RWPE1 (cell line): Measurements from ENCODE around the gene SLC36A2.

Experiments
- CTCF ChIA-PET: fragments of 350-600 bp; sonication (Branson Sonifier 250); formaldehyde crosslinking; extraction: SDS; loops from one replicate; lab custom pipeline; 2021; lab: Yijun Ruan, JAX
- POLR2A ChIA-PET: fragments of 400-600 bp; formaldehyde crosslinking; extraction: SDS; loops from one replicate; lab custom pipeline; 2020; ENCODE audit warnings: antibody characterized with exemption; ENCODE audit not compliant: low non-redundant PET; lab: Yijun Ruan, JAX
- DNase-seq: peaks from one replicate; pipeline ENCODE4 v3.0.0; 2012; ENCODE audit warnings: low spot score
- H3K27ac ChIP-seq: fragments of 450-650 bp; 2 replicates; pipeline ENCODE4 v1.5.1; 2017
- TF ChIP-seq, protein P1 (sequence below): fragments of 450-650 bp; conservative IDR thresholded peaks from 2 replicates; pipeline ENCODE4 v1.5.1; 2017; ENCODE audit warnings: low read depth, mild to moderate bottlenecking

SLC36A2 gene

GRCh38 chr5:151320481-151320880, 26.9 kb downstream of the SLC36A2 start:
- ChIA-PET CTCF (interaction anchor here (0.5 kb wide), 1 partner anchor 155 kb away, joined by 3 read pairs; no protein-coding TSS in a partner anchor), POLR2A (no interaction called here)
- TF ChIP-seq, protein P1, sequence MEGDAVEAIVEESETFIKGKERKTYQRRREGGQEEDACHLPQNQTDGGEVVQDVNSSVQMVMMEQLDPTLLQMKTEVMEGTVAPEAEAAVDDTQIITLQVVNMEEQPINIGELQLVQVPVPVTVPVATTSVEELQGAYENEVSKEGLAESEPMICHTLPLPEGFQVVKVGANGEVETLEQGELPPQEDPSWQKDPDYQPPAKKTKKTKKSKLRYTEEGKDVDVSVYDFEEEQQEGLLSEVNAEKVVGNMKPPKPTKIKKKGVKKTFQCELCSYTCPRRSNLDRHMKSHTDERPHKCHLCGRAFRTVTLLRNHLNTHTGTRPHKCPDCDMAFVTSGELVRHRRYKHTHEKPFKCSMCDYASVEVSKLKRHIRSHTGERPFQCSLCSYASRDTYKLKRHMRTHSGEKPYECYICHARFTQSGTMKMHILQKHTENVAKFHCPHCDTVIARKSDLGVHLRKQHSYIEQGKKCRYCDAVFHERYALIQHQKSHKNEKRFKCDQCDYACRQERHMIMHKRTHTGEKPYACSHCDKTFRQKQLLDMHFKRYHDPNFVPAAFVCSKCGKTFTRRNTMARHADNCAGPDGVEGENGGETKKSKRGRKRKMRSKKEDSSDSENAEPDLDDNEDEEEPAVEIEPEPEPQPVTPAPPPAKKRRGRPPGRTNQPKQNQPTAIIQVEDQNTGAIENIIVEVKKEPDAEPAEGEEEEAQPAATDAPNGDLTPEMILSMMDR, result no peak
- no peak overlapping the region for H3K27ac ChIP-seq
- no peak for DNase-seq

GRCh38 chr5:151318850-151319732, 28.3 kb downstream of the SLC36A2 start:
- ChIA-PET CTCF (interaction anchor here (0.5 to 1.3 kb wide), 5 partner anchors 10 to 473 kb away, joined by 3 to 6 read pairs (median 4); partner anchors contain the start of gene IRGM), POLR2A (no interaction called here)

DNA sequence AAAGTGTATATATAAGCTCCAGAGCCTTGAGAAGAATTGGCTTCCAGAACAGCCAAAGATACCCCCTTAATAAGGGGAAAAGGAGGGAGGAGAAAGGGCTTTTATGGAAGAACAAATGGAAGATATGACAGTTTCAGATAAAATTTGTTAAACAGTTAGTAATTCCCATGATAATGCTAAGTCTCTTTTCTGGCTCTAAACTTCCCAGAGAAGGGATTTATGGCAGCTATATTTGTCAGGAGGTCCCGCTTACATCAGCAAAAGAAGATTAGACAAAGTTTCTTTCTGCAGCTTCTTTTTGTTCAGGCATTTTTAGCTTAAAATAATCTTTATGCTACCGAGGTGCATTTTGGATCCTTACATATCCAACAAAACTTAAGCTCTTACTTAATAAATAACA, 29.5 kb downstream of the SLC36A2 start:
- DNase-seq, result no peak
- TF ChIP-seq, protein P1, result no peak
- ChIA-PET CTCF (interaction anchor here (0.6 to 1.3 kb wide), 2 partner anchors 100 to 192 kb away, joined by 4 to 5 read pairs; no protein-coding TSS in a partner anchor), POLR2A (no interaction called here)
- H3K27ac ChIP-seq, result no peak overlapping the region

More at GRCh38 chr5:151318850-151319732, 28.3 kb downstream of the SLC36A2 start:
- TF ChIP-seq, protein P1, result no peak
- DNase-seq, result no peak
- H3K27ac ChIP-seq, result no peak overlapping the region

DNA sequence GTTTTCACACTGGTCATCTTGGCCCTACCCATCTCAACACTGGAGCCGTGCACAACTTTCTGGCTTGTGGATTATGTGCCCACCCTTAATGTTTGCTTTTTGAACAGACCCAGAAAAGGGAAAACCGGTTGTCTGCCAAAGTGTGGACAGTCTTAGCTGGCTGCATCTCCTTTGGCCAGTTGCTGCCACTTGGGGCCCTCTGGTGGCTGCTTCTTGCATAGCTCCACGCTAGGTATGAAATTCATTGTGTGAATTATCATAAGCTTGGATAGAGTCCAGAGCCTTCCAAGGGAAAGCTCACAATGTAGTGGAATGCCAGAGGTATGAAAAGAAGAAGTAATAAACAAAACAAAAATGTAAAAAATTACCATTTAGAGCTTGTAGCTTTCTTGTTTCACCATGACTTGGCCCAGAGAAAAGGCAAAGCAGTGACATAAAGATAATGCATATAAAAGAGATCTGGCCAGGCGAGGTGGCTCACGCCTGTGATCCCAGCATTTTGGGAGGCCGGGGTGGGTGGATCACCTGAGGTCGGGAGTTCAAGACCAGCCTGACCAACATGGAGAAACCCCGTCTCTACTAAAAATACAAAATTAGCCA, 31.3 kb downstream of the SLC36A2 start:
- ChIA-PET CTCF (interaction anchor here (0.5 to 1.5 kb wide), 27 partner anchors 9 to 1431 kb away, joined by 3 to 11 read pairs (median 3); partner anchors contain the start of genes GM2A and SLC36A3), POLR2A (no interaction called here)
- peak; percentile 86 for DNase-seq

GRCh38 chr5:151313357-151313756, 34.0 kb downstream of the SLC36A2 start:
- TF ChIP-seq, protein P1, result no peak
- ChIA-PET POLR2A (no interaction called here), CTCF (interaction anchor here (1.0 to 1.6 kb wide), 2 partner anchors 17 to 148 kb away, joined by 3 to 5 read pairs; no protein-coding TSS in a partner anchor)
- no peak for DNase-seq
- H3K27ac ChIP-seq, result no peak overlapping the region

More for the DNA sequence above, 31.3 kb downstream of the SLC36A2 start:
- no peak overlapping the region for H3K27ac ChIP-seq
- TF ChIP-seq, protein P1, result peak; percentile 96

- TF ChIP-seq, protein P1, result no peak
- no peak for DNase-seq
- POLR2A ChIA-PET, result no interaction called here
- CTCF ChIA-PET, result interaction anchor here (1.0 to 1.1 kb wide), 2 partner anchors 16 to 311 kb away, joined by 3 read pairs; no protein-coding TSS in a partner anchor
- no peak overlapping the region for H3K27ac ChIP-seq
Measured at GRCh38 chr5:151312756-151313324, 34.5 kb downstream of the SLC36A2 start.
